ENCODE measurements around the gene UTS2B. TPM values are rescaled to one million over a fixed set of nuclear protein-coding genes. Genes with fewer than 3 reads are reported as not detected.

The UTS2B gene
- total RNA-seq, 6 experiments from 2014 or later: 0.38 TPM; not detected in 5

DNA sequence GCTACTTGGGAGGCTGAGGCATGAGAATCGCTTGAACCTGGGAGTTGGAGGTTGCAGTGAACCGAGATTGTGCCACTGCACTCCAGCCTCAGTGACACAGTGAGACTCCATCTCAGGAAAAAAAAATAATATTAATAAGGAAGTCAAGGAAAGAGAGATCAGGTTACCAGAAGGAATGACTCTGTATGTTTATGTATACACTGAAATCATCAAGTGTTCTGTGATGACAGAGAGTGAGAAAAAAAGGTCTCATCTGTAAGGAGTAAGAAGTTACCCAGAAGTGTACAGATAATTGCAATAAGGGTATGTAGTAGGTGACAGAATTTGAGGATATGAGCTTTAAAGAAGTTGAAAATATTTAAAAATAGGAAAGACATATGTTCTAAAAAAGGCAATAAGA lies 5.4 kb downstream of the UTS2B start:
- TF ChIP-seq CTCF (IDR thresholded peaks at IDR 0.05) (no peak), POLR2A (IDR thresholded peaks at IDR 0.05) (no peak)
- H3K4me1 ChIP-seq: no peaks in the 10 kb centered on the region
- ATAC-seq (no peak), DNase-seq (no peak)
- WGBS (ENCODE audit: insufficient coverage, low coverage, low lambda C conversion rate, missing lambda C conversion rate): 76% methylated on average over 2 of the region's 2 CpGs
- no peak overlapping the region for H3K4me3 ChIP-seq
- no peak overlapping the region for H3K27ac ChIP-seq
- intact Hi-C loops (cut with DNase I): no loop called here
- no peaks in the 10 kb centered on the region for H3K36me3 ChIP-seq
- H3K27me3 ChIP-seq: no peaks in the 10 kb centered on the region
- no peaks in the 10 kb centered on the region for H3K9me3 ChIP-seq

DNA sequence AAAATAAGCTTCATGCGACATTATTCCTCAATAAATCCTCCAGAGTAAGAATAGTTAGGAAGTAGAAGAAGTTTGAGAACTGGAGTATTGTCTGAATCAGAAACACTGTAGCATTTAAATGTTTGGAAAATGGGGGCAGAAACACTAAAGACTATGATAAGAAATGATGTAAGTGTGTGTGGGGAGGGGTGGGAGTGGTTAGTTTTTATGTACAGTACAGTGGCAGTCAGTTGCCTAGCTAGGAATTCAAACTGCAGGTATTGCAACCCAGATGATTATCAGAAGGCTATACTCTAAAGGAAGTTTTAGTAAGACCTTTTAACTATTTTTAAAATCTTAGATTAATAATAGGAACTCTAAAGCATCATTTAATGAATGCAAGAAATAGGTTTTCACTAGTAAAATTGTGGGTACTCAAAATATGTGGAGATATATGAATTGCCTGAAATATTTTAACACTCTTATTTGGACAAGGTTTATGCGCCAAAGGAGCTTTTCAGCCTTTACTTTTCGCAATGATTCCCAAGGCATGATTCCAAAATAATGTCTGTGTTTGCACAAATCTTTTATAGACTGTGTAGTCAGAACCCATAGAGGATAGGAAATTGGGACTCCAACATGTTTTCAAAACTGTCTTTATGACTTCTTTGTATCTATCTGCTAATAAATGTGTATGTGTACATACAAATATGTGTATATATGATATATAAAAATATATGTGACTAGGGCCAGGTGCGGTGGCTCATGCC lies 9.1 kb downstream of the UTS2B start:
- intact Hi-C loops (cut with DNase I): no loop called here
- Histone ChIP-seq H3K36me3 (no peaks in the 10 kb centered on the region), H3K9me3 (no peaks in the 10 kb centered on the region), H3K27ac (no peak overlapping the region), H3K4me3 (no peak overlapping the region), H3K4me1 (no peaks in the 10 kb centered on the region), H3K27me3 (no peaks in the 10 kb centered on the region)
- DNase-seq (no peak), ATAC-seq (peak in 2 of 4 donors; percentile 50 to 61)
- 69% methylated on average over 4 of the region's 4 CpGs for WGBS (ENCODE audit: insufficient coverage, low coverage, low lambda C conversion rate, missing lambda C conversion rate)
- no peak for TF ChIP-seq POLR2A (IDR thresholded peaks at IDR 0.05)
- TF ChIP-seq CTCF (IDR thresholded peaks at IDR 0.05): no peak

DNA sequence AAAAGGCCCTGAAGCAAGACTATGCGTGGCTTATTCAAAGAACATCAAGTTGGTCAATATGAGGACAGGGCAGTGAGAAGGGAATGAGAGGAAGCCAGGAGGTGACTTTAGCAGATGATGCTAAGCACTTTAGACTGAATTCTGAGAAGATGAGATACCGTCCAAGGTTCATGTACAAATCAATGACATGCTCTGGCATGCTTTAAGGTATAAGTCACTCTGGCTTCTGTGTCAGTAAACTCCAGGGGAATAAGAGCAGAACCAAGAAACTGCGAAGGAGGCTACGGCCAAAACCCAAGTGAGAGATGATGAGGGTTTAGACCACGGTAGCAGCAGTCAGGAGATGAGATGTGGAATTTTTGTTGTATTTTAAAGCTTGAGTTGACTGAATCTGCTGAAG lies 10.0 kb downstream of the UTS2B start:
- intact Hi-C loops (cut with DNase I): no loop called here
- Histone ChIP-seq H3K4me3 (no peak overlapping the region), H3K9me3 (no peaks in the 10 kb centered on the region), H3K36me3 (no peaks in the 10 kb centered on the region), H3K27me3 (no peaks in the 10 kb centered on the region), H3K4me1 (no peaks in the 10 kb centered on the region), H3K27ac (no peak overlapping the region)
- WGBS (ENCODE audit: insufficient coverage, low coverage, low lambda C conversion rate, missing lambda C conversion rate): 77% methylated on average over 5 of the region's 5 CpGs
- TF ChIP-seq POLR2A (IDR thresholded peaks at IDR 0.05): no peak
- ATAC-seq (no peak), DNase-seq (no peak)

DNA sequence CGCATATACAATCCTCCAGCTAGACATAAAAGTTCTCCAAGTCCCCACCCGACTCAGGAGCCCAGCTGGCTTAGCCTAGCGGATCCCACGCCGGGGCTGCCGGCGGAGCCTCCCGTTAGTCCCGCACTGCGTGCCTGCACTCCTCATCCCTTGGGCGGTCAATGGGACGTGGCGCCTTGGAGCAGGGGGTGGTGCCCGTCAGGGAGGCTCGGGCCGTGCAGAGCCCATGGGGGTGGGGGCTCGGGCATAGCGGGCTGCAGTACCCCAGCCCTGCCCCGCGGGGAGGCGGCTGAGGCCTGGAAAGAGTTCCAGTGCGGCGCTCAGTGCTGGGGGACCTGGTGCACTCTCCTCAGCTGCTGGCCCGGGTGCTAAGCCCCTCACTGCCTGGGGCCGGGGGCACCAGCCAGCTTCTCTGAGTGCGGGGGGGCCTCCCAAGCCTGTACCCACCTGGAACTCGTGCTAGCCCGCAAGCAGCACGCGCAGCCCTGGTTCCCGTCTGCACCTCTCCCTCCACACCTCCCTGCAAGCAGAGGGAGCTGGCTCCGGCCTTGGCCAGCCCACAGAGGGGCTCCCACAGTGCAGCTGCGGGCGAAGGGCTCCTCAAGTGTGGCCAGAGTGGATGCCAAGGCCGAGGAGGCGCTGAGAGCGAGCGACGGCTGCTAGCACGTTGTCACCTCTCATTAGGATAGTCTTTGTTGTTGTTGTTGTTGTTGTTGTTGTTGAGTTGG lies 13.3 kb downstream of the UTS2B start:
- no peaks in the 10 kb centered on the region for H3K27me3 ChIP-seq
- H3K36me3 ChIP-seq: no peaks in the 10 kb centered on the region
- no peak overlapping the region for H3K27ac ChIP-seq
- peak in 1 of 4 donors; percentile 43 for ATAC-seq
- 98% methylated on average over 8 of the region's 40 CpGs for WGBS (ENCODE audit: insufficient coverage, low coverage, low lambda C conversion rate, missing lambda C conversion rate)
- no peak overlapping the region for H3K4me3 ChIP-seq
- peaks cover 0 to 8% (median 0%) of the 10 kb centered on the region in 4 donors for H3K4me1 ChIP-seq
- H3K9me3 ChIP-seq: no peaks in the 10 kb centered on the region
- no peak for DNase-seq
- no peak for TF ChIP-seq POLR2A (IDR thresholded peaks at IDR 0.05)
- no peak for TF ChIP-seq CTCF (IDR thresholded peaks at IDR 0.05)
- intact Hi-C loops (cut with DNase I): no loop called here

DNA sequence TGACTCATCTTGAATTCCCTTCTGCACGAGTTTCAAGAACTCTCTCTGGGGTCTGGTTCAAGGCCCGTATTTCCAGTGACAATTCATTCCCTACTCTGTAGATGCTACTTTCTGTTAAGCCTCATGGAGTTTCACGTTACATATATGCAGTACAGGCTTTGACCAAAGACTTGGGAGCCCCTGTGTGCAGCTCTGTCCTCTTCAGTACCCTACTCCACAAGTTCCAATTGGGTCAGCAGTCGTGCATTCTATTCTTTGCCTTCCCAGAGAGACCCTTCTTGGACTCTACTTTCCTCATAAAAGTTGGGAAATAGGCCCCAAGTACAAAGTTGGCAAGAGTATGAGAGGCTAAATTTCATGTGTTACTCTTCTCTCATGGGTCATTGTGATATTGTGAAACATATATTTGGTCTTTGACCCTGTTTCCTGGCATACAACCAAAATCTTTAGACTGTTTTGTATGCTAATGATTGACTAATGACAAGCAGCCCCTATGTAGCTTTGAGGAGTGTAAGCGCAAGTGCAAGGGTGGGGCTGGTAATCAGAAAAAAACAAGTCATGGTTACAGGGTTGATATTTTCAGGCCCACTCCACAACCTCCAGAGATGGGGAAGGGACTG lies 16.1 kb downstream of the UTS2B start:
- DNase-seq (no peak), ATAC-seq (peak; percentile 51 to 94 (median 73))
- H3K27ac ChIP-seq: no peak overlapping the region
- TF ChIP-seq POLR2A (IDR thresholded peaks at IDR 0.05): no peak
- TF ChIP-seq CTCF (IDR thresholded peaks at IDR 0.05): no peak
- no peaks in the 10 kb centered on the region for H3K27me3 ChIP-seq
- no peak overlapping the region for H3K4me3 ChIP-seq
- intact Hi-C loops (cut with DNase I): no loop called here
- 55% methylated on average over 5 of the region's 5 CpGs for whole genome bisulfite sequencing (ENCODE audit: insufficient coverage, low coverage, low lambda C conversion rate, missing lambda C conversion rate)
- no peaks in the 10 kb centered on the region for H3K36me3 ChIP-seq
- H3K4me1 ChIP-seq: peaks cover 0 to 8% (median 0%) of the 10 kb centered on the region in 4 donors
- no peaks in the 10 kb centered on the region for H3K9me3 ChIP-seq
